Islet of Langerhans (tissue), 1 donor: ENCODE results near the gene PRR29.
"Not testable (repeated sequence)": the region's sequence is repeated elsewhere in the genome, so short reads cannot be mapped to it uniquely, and the experiment has no call there.

ENCODE experiments used
- FAIRE-seq: peaks from one replicate; lab custom pipeline; 2011; peaks lifted over from hg19 to GRCh38; lab: Jason Lieb, UNC

The PRR29 gene

DNA sequence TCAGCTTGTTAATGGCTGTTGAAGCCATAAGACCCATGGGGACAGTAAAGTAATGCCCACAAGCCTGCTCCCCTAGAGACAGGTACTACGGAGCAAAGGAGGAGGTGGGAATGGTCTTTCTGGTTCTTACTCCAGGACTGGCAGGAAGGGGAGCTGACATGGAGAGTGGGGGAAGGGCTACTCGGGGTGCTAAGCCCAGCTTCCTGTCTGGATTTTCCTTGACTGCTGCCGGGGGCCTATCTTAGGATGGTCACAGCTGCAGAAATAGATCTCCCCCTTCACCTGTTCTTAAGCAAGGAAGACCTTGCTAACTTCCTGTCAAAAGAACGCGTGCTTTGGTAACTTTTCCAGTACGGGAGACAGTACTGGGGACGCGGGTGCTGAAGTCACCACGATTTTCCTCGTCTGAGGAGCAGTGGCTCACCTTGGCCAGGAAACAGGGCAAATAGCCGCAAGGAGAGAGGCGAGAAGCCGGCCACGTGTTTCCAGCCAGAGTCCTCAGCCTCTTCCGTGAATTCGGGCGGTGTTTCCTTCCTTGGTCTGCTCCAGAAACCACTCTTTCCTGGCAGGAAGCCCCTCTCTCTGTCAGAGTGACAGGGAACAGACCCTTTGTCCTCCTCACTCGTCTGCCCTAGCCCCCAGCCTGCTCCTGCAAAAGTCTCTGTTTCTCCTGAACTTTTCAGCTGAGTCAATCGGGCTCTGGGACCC lies 656 bp upstream of the PRR29 start:
- FAIRE-seq, result no peak

GRCh38 chr17:63998721-63999679 lies 849 bp downstream of the PRR29 start:
- no peak for FAIRE-seq

DNA sequence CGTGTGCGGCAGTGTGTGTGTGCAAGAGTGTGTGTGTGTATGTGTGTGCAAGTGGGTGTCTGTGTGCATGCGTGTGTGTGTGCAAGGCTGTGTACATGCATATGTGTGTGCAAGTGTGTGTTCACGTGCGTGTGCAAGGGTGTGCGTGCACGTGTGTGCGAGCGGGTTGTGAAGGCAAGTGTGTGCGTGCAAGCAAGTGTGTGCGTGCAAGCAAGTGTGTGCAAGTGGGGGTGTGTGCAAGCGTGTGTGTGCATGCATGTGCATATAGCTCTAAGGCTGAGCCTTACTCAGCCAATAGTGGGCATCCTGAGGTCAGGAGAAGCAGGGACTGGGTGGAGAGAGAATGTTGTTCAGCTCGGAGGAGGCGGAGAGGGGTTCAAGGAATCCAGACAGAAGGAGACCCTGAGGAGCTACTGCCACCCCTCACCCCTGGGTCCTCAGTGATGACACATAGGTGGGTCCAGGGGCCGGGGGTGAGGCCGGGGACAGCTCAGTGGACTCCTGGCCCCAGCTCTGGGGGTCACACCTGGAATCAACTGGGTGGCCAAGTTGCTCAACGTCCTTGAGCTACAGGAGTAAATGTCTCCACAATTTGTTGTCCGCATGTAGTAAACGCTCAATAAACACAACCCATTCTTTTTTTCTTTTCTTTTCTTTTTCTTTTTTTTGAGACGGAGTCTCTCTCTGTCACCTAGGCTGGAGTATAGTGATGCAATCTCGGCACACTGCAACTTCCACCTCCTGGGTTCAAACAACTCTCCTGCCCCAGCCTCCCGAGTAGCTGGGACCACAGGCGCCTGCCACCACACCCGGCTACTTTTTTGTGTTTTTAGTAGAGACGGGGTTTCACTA lies 1.8 kb downstream of the PRR29 start:
- no peak for FAIRE-seq

DNA sequence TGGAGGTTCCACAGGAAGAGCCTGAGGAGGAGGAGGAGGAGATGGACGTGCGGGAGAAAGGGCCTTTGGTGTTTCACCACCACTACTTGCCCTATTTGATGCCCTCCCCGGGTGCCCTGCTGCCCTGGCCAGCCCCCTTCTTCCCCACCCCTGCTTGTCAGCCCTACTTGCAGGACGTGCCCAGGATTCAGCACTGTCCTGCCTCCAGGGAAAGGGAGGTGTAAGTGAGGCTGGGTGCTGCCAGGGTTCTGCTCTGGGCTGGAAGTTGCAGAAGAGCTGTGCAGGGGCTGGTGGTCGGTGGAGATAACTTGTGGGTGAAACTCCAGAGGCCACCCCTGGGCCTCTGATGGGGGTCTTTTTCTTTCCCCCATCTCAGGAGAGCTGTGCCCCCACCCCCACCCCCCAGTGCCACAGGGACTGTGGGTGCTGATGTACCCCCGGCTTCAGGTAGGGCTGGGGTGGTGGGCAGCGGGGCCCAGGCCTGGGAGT lies 3.0 kb downstream of the PRR29 start:
- no peak for FAIRE-seq

DNA sequence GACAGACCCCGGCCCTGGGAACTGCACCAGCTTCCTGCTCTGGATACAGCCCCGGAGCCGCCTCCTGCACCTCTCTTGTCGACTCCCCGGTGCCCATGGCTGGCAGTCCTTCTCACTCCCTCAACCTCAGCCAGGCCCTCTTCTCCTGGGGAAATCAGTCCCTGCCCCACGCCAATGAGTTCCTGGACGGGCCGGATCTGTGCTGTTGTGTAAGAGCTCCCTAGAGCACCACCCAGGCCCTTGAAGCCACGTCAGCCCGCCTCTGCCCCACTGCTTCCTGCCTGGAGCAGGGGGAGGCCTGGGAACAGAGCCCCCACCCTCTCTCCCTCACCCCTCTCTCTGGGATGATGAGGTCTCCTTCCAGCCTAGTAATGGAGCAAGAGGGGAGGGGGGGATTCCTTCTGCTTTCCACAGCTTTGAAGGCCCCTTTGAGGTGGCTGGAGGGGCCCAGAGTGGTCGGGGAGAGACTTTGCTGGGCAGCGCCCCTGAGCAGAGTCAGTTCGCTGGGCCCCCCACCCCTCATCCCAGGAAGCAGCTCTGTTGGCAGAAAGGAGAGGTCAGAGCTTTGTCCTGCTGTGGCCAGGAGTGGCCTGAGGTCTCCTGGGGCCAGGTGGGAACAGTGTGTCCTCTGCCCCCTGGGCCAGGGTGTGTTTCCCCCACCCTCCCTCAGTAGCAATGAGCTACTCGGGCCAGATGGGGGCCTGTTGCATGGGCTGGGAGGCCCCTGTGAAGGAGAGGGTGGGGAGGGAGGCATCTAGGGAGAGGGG lies 3.8 kb downstream of the PRR29 start:
- FAIRE-seq, result no peak

DNA sequence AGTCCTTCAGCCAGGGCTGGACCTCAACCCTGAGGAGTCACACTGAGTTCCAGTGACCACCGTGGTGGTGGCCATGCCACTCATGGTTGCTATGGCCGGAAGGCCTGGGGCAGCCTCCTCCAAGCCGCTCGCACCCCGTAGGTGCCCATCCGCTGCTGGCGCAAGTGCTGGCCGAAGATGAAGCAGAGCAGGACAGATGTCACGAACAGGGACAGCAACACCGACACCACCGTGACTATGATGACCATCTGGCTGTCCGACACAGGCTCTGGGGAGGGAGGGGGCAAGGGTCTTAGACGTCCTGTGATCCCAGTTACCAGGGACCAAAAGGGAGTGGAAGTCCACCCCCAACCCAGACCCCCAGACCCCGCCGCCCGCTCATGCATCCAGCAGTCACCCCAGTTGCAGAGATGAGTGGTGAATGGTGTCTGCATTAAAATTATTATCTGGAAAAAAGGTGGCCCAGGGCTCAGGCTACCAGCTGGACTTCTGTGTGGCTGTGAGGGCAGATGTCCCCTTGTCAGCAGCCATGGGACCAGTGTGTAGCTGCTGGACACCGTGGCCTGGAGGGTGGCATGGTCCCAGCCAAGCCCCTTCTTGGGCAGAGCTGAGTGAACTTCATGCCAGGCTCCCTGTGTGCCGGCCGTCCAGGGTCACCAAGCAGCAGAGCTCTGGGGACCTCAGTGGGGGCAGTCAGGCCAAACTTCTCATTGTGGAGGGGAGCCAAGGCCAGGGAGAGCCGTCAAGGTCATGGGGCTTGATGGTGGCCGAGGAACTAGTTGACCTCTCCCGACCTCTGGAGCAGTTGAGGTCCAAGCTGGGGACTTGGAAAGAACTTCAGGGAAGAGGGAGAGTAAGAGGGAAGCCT lies 4.7 kb downstream of the PRR29 start:
- no peak for FAIRE-seq

DNA sequence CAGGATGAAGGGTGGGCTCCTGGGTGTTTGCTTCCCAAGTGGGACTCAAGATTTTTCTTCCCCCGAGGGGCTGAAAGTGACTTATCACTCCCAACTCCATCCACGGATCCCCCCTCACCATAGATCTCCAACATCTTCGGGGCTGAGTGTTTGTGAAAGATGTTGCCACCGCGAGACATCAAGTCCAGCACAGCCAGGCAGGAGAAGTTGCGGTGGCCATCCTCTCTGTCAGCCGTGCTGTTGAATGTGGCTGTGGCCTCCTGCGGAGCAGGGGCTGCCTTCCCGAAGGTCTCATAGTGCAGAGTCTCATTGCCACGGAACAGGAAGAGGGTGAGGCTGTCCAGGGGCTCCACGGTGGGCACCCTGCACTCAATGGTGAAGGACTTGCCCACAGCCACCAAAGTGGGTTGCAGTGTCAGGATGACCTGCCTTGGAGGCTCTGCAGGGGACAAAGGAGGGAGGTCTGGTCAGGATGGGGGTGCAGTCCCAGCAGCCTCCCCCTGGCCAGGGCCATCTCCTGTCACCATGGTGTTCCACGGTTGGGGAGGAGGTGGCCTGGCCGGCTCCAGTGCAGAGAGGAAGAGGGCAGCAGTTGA lies 5.5 kb downstream of the PRR29 start:
- FAIRE-seq, result no peak

DNA sequence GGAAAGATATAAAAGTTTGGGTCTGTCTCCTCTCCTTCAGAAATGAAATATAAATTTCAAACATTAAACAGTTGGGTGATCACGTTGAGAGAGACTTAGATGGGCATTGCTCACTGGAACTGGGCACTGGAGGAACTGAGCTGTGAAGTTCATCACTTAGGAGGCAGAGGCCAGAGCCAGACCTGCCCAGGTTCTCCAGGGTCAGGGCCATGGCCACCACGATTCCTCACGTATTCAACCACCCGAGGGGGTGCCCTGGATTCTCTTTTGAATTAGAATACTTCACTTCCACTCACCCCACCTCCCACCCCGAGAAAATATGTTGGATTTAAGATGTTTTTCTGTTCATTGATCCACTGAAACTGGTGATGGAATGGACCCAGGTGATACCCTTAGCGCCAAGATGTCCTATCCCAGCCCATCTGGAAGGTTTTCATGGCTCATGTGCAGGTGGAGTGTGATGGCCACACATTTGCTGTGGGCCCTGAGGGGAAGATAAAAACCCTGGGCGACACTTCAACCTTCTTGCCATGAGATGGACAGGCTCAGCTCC lies 6.1 kb downstream of the PRR29 start:
- no peak for FAIRE-seq

DNA sequence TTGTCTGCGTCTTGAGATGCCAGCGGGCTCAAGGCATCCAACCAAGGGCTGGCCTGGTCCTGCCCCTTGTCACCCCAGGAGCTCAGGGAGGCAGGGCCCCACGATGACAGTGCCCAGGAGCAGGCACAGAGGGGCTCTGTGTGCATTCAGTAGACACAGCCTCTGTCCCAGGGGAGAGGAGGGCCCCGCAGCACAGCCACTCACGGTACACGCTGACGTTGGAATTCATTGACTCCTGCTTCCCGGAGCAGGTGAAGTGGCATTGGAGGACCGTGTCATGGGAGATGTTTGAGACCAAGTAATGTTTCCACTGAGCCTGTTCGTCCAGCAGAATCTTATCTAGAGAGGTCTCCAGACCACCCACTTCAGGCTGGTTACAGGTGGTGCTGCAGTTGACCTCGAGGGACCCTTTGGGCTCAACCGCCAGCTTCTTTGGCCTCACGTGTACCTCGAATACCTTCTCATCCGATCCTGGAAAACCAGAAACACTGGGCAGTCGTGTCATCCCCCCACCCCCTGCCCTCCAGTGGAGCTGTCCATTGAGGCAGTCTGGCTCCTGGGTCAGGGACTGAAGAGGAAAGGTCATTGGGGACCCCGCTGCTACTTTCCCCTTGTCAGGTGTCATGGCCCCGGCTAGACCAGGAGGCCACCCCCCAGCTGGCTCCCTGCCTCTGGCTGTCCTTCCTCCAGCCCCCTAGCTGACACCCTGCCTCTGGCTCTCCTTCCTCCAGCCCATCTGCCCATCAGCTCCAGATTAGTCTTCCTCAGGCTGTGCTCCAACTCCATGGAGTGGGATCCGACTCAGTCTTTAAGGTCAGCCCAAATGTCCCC lies 7.0 kb downstream of the PRR29 start:
- FAIRE-seq, result no peak

DNA sequence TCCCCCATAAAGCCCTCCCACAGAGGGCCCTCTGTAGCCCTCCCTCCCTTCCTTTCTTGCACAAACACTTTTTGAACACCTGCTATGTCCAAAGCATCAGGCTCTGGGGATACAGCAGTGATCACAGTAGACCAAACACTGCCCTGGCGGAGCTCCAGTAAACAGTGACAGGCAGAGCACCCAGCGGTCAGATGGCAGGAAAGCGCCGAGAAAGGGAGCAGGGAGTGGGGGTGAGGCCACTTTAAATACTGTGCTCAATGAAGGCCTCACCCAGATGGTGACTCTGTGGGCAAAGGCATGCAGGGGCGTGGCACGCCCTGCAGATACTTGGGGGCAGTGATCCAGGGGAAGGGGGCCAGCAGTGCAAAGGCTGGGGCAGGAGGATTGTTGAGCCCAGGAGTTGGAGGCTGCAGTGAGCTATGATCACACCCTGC lies 7.6 kb downstream of the PRR29 start:
- FAIRE-seq, result no peak

DNA sequence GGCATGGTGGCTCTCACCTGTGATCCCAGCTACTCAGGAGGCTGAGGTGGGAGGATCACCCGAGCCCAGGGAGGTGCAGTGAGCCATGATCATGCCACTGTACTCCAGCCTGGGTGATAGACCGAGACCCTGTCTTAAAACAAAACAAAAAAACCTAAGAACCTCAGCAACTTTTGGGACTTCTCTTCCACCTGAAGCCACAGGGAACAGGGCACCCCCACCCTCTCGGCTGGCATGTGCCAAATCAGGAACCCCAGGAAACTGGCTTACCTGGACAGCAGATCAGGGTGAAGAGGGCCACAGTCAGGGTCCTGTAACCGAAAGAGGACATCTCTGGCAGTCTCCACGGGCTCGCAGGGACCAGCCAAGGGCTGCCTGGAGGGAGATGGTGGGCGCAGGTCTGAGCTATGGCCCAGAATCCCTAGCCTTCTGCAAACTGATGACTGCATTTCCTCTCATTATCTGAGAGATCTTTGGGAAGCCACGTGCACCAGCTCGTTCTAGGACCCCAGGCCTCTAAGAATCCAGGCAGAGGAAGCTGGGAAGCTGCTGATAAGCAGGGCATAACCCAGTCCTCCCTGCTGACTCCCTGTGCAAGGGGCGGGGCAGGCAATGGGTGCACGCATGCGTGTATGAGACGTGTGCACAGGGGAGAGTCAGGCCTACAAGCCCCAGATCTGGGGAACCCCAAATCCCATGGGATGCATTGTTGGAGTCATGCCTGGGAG lies 8.4 kb downstream of the PRR29 start:
- no peak for FAIRE-seq

DNA sequence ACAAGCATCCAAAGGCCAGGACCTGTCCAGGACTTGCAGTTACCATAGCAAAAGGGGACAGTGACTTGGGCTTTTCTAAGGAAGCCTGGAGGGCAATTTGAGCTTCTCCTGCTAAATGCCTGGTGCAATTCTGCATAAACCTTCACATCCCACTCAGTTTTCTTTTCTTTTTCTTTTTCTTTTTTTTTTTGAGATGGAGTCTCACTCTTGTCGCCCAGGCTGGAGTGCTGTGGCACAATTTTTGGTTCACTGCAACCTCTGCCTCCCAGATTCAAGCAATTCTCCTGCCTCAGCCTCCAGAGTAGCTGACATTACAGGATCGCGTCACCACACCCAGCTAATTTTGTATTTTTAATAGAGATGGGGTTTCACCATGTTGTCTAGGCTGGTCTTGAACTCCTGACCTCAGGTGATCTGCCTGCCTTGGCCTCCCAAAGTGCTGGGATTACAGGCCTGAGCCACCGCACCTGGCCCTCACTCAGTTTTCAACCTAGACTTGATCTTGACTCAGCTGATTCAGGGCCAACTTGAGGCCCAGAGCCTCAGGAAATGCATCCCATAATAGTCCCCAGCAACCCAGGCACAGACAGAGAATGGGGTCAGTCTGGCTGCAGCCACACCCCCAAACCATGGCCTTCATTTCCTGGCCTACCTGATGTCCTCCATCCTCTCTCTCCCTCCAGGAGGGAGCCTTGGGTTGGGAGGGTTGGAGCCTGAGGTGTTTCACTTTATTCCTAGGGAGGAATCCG lies 9.1 kb downstream of the PRR29 start:
- FAIRE-seq, result not testable (repeated sequence)

DNA sequence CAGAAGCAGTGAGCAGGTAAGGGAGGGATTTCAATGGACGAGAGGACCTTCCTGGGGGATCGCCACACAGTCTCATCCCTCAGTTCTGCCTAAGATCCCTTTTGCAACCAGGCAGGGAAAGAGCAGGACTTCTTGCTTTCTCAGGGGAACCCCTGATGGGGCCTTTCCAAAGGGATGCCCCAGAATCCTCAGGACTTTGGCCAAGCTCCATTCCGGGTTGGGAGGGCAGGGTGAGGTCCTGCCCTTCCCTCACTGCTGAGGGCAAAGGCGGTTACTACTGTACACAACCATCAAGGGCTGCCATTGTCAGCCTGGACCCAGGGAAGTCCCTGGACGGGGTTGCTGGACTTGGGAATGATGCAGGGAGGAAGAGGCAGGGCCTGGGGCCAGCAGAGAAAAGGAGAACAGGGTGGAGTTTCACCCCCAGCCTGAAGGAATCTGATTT lies 9.7 kb downstream of the PRR29 start:
- FAIRE-seq, result no peak

- no peak for FAIRE-seq
Observed at GRCh38 chr17:64008346-64008745, 10.2 kb downstream of the PRR29 start.

GRCh38 chr17:64008830-64009229 lies 10.7 kb downstream of the PRR29 start:
- no peak for FAIRE-seq

GRCh38 chr17:64009571-64010402 lies 11.6 kb downstream of the PRR29 start:
- FAIRE-seq, result no peak
